ENCODE data around the gene GALC.

The GALC gene

GRCh38 chr14:87960013-87960787, 32.8 kb downstream of the GALC start:
- Mint-ChIP-seq H3K27ac (no peak overlapping the region), H3K27me3 (no peaks in the 10 kb centered on the region), H3K9me3 (peaks cover 2% of the 10 kb centered on the region), H3K36me3 (peaks cover 53% of the 10 kb centered on the region), H3K4me3 (no peak overlapping the region), H3K4me1 (peaks cover 17% of the 10 kb centered on the region)
- DNase-seq, result no peak
- CTCF ChIA-PET, result no interaction called here

GRCh38 chr14:87955501-87955900, 37.5 kb downstream of the GALC start:
- Mint-ChIP-seq H3K4me1 (peaks cover 48% of the 10 kb centered on the region), H3K4me3 (no peak overlapping the region), H3K9me3 (peaks cover 2% of the 10 kb centered on the region), H3K27ac (no peak overlapping the region), H3K36me3 (peaks cover 35% of the 10 kb centered on the region), H3K27me3 (no peaks in the 10 kb centered on the region)
- CTCF ChIA-PET, result interaction anchor here (1.0 kb wide), 1 partner anchor 10 kb away, joined by 3 read pairs; no protein-coding TSS in a partner anchor
- DNase-seq, result no peak

DNA sequence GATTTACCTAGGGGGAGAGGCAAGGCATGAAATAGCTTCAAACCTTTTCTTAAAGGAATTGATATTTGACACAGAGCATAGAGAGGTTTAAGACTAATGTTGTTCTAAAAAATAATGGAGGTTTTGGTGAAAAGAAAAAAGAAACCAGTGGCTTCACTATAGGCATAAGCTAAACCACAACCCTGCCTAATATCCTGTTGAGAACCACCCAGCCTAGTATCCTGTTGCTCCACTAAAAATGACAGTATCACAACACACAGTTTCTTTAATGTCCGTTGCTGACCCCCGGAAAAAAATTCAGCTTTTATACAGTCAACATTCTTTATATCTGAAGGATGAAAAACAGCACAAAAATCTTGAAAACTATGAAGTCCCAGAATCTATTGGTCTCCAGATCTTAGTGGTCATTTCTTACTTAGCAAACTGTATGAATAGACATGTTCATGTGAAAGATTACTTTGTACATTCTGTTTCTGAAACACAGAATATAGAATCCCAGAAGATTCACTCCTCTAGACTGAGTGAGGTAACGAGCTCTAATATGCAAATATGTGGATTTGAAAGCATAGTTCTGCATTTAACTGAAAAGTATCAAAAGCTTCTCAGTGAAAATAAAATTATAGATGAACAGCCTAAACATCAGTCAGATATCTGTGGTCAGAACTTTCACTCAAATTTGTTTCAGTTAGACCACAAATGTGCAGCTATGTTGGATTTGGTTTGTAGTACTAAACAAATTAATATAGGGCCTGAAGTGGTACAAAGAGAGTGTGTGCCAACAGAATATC, 40.5 kb downstream of the GALC start:
- Mint-ChIP-seq H3K4me3 (peak overlapping the region; percentile 61), H3K9me3 (no peaks in the 10 kb centered on the region), H3K4me1 (peaks cover 38% of the 10 kb centered on the region), H3K27ac (peak overlapping the region; percentile 85), H3K27me3 (no peaks in the 10 kb centered on the region), H3K36me3 (peaks cover 22% of the 10 kb centered on the region)
- CTCF ChIA-PET, result interaction anchor here (0.8 to 1.1 kb wide), 2 partner anchors 40 to 216 kb away, joined by 3 to 5 read pairs; partner anchors contain the start of gene GALC
- no peak for DNase-seq

DNA sequence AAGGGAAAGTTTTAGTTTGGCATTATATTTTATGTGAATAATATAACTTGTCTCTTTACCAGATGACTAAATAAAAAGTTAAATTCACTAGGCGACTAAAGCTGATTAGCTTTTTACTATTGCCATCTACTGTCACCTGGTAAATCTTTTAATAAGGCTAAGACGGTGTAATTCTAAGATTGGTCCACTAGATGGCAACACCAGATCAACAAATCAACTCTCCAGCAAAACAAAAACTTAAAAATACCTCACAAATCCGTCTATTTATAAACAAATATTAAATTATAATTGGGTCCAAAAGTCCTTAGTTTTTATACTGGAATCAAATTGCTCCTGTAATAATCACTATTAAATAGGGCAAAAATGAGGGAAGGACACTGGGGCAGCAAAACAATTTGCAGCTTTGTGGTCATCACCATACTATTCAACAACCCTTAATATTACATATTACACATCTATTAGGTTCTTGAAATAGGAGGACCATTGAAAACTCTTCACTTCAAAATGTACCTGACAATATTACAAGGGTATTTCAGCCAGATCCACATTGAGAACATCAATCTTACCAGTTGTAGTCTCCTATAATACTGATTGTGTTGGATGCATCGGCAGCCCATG, 47.9 kb downstream of the GALC start:
- no peak overlapping the region for H3K27ac Mint-ChIP-seq
- CTCF ChIA-PET, result interaction anchor here (0.7 to 3.0 kb wide), 11 partner anchors 10 to 435 kb away, joined by 3 to 39 read pairs (median 4); partner anchors contain the start of gene GALC
- H3K4me3 Mint-ChIP-seq, result no peak overlapping the region
- no peaks in the 10 kb centered on the region for H3K4me1 Mint-ChIP-seq
- no peaks in the 10 kb centered on the region for H3K27me3 Mint-ChIP-seq
- H3K9me3 Mint-ChIP-seq, result no peaks in the 10 kb centered on the region
- DNase-seq, result no peak
- H3K36me3 Mint-ChIP-seq, result peaks cover 12% of the 10 kb centered on the region

- Mint-ChIP-seq H3K4me1 (peaks cover 4% of the 10 kb centered on the region), H3K27me3 (no peaks in the 10 kb centered on the region), H3K4me3 (no peak overlapping the region), H3K9me3 (no peaks in the 10 kb centered on the region), H3K36me3 (peaks cover 8% of the 10 kb centered on the region), H3K27ac (no peak overlapping the region)
- CTCF ChIA-PET, result no interaction called here
- DNase-seq, result no peak
These were observed 52.1 kb downstream of the GALC start for GRCh38 chr14:87940894-87941293.

- no peak for DNase-seq
- no peaks in the 10 kb centered on the region for H3K27me3 Mint-ChIP-seq
- no peaks in the 10 kb centered on the region for H3K9me3 Mint-ChIP-seq
- peaks cover 8% of the 10 kb centered on the region for H3K36me3 Mint-ChIP-seq
- no peak overlapping the region for H3K27ac Mint-ChIP-seq
- no peak overlapping the region for H3K4me3 Mint-ChIP-seq
- CTCF ChIA-PET, result no interaction called here
- H3K4me1 Mint-ChIP-seq, result peaks cover 4% of the 10 kb centered on the region
These were observed 52.6 kb downstream of the GALC start for GRCh38 chr14:87940382-87940781.

DNA sequence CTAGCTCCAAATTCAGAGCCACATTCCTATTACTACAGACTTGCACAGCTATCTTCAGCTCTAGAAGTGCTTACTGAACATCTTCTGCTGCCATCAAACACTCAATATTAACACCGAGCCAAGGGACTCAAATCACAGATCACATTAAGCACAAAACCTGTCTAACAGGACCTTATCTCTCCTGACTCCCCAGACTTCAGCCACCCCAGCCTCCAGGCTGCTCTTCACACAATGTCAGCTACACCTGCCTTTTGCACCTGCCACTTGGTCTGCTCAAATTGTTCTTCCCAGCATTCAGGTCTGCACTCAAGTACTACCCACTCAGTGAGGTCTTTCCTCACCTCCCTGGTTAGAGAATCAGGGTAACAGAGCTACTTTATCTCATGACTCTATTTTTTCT, 57.1 kb downstream of the GALC start:
- H3K27ac Mint-ChIP-seq, result no peak overlapping the region
- no peak overlapping the region for H3K4me3 Mint-ChIP-seq
- H3K27me3 Mint-ChIP-seq, result no peaks in the 10 kb centered on the region
- CTCF ChIA-PET, result interaction anchor here (1.4 kb wide), 1 partner anchor 9 kb away, joined by 5 read pairs; no protein-coding TSS in a partner anchor
- H3K9me3 Mint-ChIP-seq, result no peaks in the 10 kb centered on the region
- H3K36me3 Mint-ChIP-seq, result peaks cover 16% of the 10 kb centered on the region
- DNase-seq, result no peak
- H3K4me1 Mint-ChIP-seq, result peaks cover 4% of the 10 kb centered on the region

DNA sequence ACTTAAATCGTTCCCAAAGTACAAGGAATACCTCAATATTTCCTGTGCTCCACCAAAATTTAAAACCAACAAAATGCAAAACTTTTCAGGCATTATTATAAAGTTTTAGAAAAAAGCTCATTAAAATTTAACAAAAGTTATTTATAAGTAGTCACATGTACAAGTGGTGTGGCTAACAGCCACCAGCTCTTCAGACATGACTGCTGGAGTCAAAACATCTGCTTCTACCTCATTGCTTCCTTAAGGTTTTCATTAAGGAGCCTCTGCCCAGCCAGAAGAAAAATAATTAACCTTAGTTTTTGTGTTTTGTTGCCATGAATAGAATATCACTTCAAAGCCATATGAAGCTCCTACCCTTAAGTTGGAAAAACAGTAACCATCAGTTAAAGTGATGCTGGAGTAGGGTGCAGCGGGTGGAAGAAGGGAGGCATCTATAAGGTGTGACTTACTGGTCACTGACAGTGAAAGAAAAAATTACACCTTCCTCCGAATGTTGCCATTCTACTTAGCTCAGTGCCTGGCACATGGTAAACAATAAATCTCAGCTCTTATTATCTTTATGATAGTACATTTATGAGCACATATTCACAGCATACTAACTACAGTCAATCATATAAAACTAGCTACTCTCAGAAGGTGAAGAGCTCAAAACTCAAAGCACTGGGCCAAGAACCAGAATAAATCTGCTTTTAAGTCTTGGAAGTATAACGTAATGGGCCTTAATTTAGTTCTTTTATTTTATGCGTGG, 57.7 kb downstream of the GALC start:
- H3K36me3 Mint-ChIP-seq, result peaks cover 14% of the 10 kb centered on the region
- DNase-seq, result no peak
- H3K4me3 Mint-ChIP-seq, result no peak overlapping the region
- no peak overlapping the region for H3K27ac Mint-ChIP-seq
- CTCF ChIA-PET, result interaction anchor here (1.4 kb wide), 1 partner anchor 10 kb away, joined by 5 read pairs; no protein-coding TSS in a partner anchor
- no peaks in the 10 kb centered on the region for H3K9me3 Mint-ChIP-seq
- H3K27me3 Mint-ChIP-seq, result no peaks in the 10 kb centered on the region
- H3K4me1 Mint-ChIP-seq, result peaks cover 4% of the 10 kb centered on the region

- no peak for DNase-seq
- CTCF ChIA-PET, result no interaction called here
- Mint-ChIP-seq H3K9me3 (no peaks in the 10 kb centered on the region), H3K27ac (no peak overlapping the region), H3K27me3 (no peaks in the 10 kb centered on the region), H3K4me3 (no peak overlapping the region), H3K4me1 (peaks cover 4% of the 10 kb centered on the region), H3K36me3 (peaks cover 12% of the 10 kb centered on the region)
These were observed 58.8 kb downstream of the GALC start for GRCh38 chr14:87934185-87934584.

GRCh38 chr14:87916886-87917275, 76.1 kb downstream of the GALC start:
- Mint-ChIP-seq H3K4me1 (no peaks in the 10 kb centered on the region), H3K9me3 (peaks cover 16% of the 10 kb centered on the region), H3K36me3 (no peaks in the 10 kb centered on the region), H3K27ac (no peak overlapping the region), H3K27me3 (no peaks in the 10 kb centered on the region), H3K4me3 (no peak overlapping the region)
- DNase-seq, result no peak
- CTCF ChIA-PET, result no interaction called here

GRCh38 chr14:87916103-87916885, 76.7 kb downstream of the GALC start:
- CTCF ChIA-PET, result interaction anchor here (0.8 kb wide), 1 partner anchor 17 kb away, joined by 3 read pairs; no protein-coding TSS in a partner anchor
- no peak overlapping the region for H3K27ac Mint-ChIP-seq
- H3K36me3 Mint-ChIP-seq, result no peaks in the 10 kb centered on the region
- no peak for DNase-seq
- H3K9me3 Mint-ChIP-seq, result peaks cover 16% of the 10 kb centered on the region
- no peak overlapping the region for H3K4me3 Mint-ChIP-seq
- no peaks in the 10 kb centered on the region for H3K27me3 Mint-ChIP-seq
- no peaks in the 10 kb centered on the region for H3K4me1 Mint-ChIP-seq

GRCh38 chr14:87908550-87908949, 84.4 kb downstream of the GALC start:
- H3K36me3 Mint-ChIP-seq, result no peaks in the 10 kb centered on the region
- no peaks in the 10 kb centered on the region for H3K9me3 Mint-ChIP-seq
- peaks cover 12% of the 10 kb centered on the region for H3K27me3 Mint-ChIP-seq
- no peaks in the 10 kb centered on the region for H3K4me1 Mint-ChIP-seq
- no peak overlapping the region for H3K4me3 Mint-ChIP-seq
- no peak overlapping the region for H3K27ac Mint-ChIP-seq
- CTCF ChIA-PET, result interaction anchor here (0.6 kb wide), 1 partner anchor 73 kb away, joined by 3 read pairs; no protein-coding TSS in a partner anchor
- no peak for DNase-seq

DNA sequence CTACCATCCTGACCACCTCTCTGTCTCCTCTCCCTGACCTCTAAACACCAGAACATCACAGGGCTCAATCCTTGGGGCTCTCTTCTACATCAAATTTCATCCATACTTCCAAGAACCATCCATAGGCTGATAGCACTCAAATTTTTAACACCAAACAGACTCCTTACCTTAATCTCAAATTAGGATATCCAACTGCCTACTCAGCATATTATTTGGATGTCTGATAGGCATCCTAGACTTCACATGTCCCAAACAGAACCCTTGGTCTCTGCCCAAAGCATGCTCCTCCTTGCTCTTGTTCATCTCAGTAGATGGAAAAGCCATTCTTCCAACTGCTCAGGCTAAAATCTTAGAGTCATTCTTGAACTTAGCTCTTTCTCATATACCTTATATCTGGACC, 91.3 kb downstream of the GALC start:
- H3K27ac Mint-ChIP-seq, result no peak overlapping the region
- H3K4me1 Mint-ChIP-seq, result no peaks in the 10 kb centered on the region
- CTCF ChIA-PET, result no interaction called here
- peaks cover 10% of the 10 kb centered on the region for H3K27me3 Mint-ChIP-seq
- no peaks in the 10 kb centered on the region for H3K9me3 Mint-ChIP-seq
- DNase-seq, result no peak
- H3K4me3 Mint-ChIP-seq, result no peak overlapping the region
- H3K36me3 Mint-ChIP-seq, result no peaks in the 10 kb centered on the region

Data from activated naive CD4-positive, alpha-beta T cell treated with anti-CD3 and anti-CD28 coated beads, Interleukin-2, amount 10 ng/mL, durations not matched to agents 7 days and 5 days (primary cell).